ENCODE results near the gene LGI1.

Gene LGI1

GRCh38 chr10:93722550-93722949 lies 35.2 kb upstream of the LGI1 start:
- no peak overlapping the region for H3K9ac ChIP-seq
- no peak overlapping the region for H2AFZ ChIP-seq (ENCODE audit: low read depth)
- no peaks in the 10 kb centered on the region for H3K79me2 ChIP-seq (ENCODE audit: insufficient read depth, low read depth)
- no peak overlapping the region for H3K4me3 ChIP-seq (IDR thresholded peaks at IDR 0.05; ENCODE audit: insufficient read depth, low read depth, low read length)
- TF ChIP-seq, protein P1, sequence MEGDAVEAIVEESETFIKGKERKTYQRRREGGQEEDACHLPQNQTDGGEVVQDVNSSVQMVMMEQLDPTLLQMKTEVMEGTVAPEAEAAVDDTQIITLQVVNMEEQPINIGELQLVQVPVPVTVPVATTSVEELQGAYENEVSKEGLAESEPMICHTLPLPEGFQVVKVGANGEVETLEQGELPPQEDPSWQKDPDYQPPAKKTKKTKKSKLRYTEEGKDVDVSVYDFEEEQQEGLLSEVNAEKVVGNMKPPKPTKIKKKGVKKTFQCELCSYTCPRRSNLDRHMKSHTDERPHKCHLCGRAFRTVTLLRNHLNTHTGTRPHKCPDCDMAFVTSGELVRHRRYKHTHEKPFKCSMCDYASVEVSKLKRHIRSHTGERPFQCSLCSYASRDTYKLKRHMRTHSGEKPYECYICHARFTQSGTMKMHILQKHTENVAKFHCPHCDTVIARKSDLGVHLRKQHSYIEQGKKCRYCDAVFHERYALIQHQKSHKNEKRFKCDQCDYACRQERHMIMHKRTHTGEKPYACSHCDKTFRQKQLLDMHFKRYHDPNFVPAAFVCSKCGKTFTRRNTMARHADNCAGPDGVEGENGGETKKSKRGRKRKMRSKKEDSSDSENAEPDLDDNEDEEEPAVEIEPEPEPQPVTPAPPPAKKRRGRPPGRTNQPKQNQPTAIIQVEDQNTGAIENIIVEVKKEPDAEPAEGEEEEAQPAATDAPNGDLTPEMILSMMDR (conservative IDR thresholded peaks at IDR 0.05; ENCODE audit: low read depth, low read length): no peak
- no peak overlapping the region for H3K27ac ChIP-seq
- no peaks in the 10 kb centered on the region for H4K20me1 ChIP-seq (ENCODE audit: insufficient read depth)
- no peaks in the 10 kb centered on the region for H3K36me3 ChIP-seq (ENCODE audit: insufficient read depth)
- H3K4me1 ChIP-seq (ENCODE audit: low read depth, poor library complexity, severe bottlenecking): no peaks in the 10 kb centered on the region
- H3K27me3 ChIP-seq (ENCODE audit: insufficient read depth, low read depth): no peaks in the 10 kb centered on the region
- H3K4me2 ChIP-seq: no peak overlapping the region

GRCh38 chr10:93723153-93723552 lies 34.6 kb upstream of the LGI1 start:
- no peak overlapping the region for H3K27ac ChIP-seq
- no peaks in the 10 kb centered on the region for H4K20me1 ChIP-seq (ENCODE audit: insufficient read depth)
- H2AFZ ChIP-seq (ENCODE audit: low read depth): no peak overlapping the region
- H3K36me3 ChIP-seq (ENCODE audit: insufficient read depth): no peaks in the 10 kb centered on the region
- TF ChIP-seq, protein P1 (conservative IDR thresholded peaks at IDR 0.05; ENCODE audit: low read depth, low read length): no peak
- H3K9ac ChIP-seq: no peak overlapping the region
- H3K27me3 ChIP-seq (ENCODE audit: insufficient read depth, low read depth): no peaks in the 10 kb centered on the region
- no peaks in the 10 kb centered on the region for H3K79me2 ChIP-seq (ENCODE audit: insufficient read depth, low read depth)
- H3K4me3 ChIP-seq (IDR thresholded peaks at IDR 0.05; ENCODE audit: insufficient read depth, low read depth, low read length): no peak overlapping the region
- no peak overlapping the region for H3K4me2 ChIP-seq
- H3K4me1 ChIP-seq (ENCODE audit: low read depth, poor library complexity, severe bottlenecking): no peaks in the 10 kb centered on the region

DNA sequence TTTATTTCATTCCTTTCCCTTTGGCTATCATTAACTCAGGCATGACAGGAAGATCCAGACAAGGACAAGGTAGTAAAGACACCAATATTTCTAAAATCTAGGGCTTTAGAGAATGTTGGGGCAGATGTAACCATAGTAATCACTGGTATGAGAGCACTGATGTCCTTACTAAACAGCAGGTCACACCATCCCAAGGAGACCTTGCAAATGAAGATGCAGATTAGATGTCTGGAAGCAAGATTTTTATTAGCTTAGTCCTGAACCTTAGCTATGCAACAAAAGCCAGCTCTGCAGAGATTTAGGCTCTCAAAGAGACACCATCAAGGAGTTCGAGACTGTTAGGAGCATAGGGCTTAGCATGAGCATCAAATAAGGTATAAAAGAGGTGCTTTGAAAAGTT lies 31.7 kb upstream of the LGI1 start:
- TF ChIP-seq, protein P1 (conservative IDR thresholded peaks at IDR 0.05; ENCODE audit: low read depth, low read length): no peak
- Histone ChIP-seq H3K79me2 (ENCODE audit: insufficient read depth, low read depth) (no peaks in the 10 kb centered on the region), H3K4me3 (IDR thresholded peaks at IDR 0.05; ENCODE audit: insufficient read depth, low read depth, low read length) (no peak overlapping the region), H3K4me2 (no peak overlapping the region), H3K27me3 (ENCODE audit: insufficient read depth, low read depth) (no peaks in the 10 kb centered on the region), H3K27ac (no peak overlapping the region), H3K4me1 (ENCODE audit: low read depth, poor library complexity, severe bottlenecking) (no peaks in the 10 kb centered on the region), H3K9ac (no peak overlapping the region), H2AFZ (ENCODE audit: low read depth) (no peak overlapping the region), H4K20me1 (ENCODE audit: insufficient read depth) (no peaks in the 10 kb centered on the region), H3K36me3 (ENCODE audit: insufficient read depth) (no peaks in the 10 kb centered on the region)

- H3K4me3 ChIP-seq (IDR thresholded peaks at IDR 0.05; ENCODE audit: insufficient read depth, low read depth, low read length): no peak overlapping the region
- peaks cover 13% of the 10 kb centered on the region for H3K4me1 ChIP-seq (ENCODE audit: low read depth, poor library complexity, severe bottlenecking)
- no peak overlapping the region for H2AFZ ChIP-seq (ENCODE audit: low read depth)
- TF ChIP-seq, protein P1 (conservative IDR thresholded peaks at IDR 0.05; ENCODE audit: low read depth, low read length): no peak
- H3K79me2 ChIP-seq (ENCODE audit: insufficient read depth, low read depth): no peaks in the 10 kb centered on the region
- no peaks in the 10 kb centered on the region for H3K36me3 ChIP-seq (ENCODE audit: insufficient read depth)
- H3K4me2 ChIP-seq: no peak overlapping the region
- no peak overlapping the region for H3K27ac ChIP-seq
- H3K9ac ChIP-seq: no peak overlapping the region
- H4K20me1 ChIP-seq (ENCODE audit: insufficient read depth): no peaks in the 10 kb centered on the region
- H3K27me3 ChIP-seq (ENCODE audit: insufficient read depth, low read depth): no peaks in the 10 kb centered on the region
Measured at GRCh38 chr10:93741367-93741766, 16.4 kb upstream of the LGI1 start.
